K562 (cell line): ENCODE measurements around the gene ADGRG1. TPM values are rescaled to one million over a fixed set of nuclear protein-coding genes. Genes with fewer than 3 reads are reported as not detected.

ENCODE experiments used
- ATAC-seq: fragments of 200-7000 bp; cut with Tn5 transposase; 3 replicates; pipeline ENCODE4 v1.9.1; 2020; ENCODE audit warnings: moderate library complexity
- BruUV-seq: library from RNA; stranded (reverse); fragments of 400-500 nt; replicated peaks from 2 replicates; lab custom pipeline; 2021; lab: Mats Ljungman, UMichigan
- CTCF ChIA-PET: fragments of 300-600 bp; formaldehyde crosslinking; extraction: SDS; loops from one replicate; lab custom pipeline; 2021; ENCODE audit warnings: low intra/inter-chr PET ratio; lab: Yijun Ruan, JAX
- POLR2A ChIA-PET: fragments of 300-600, 350-650 bp; sonication (Branson Sonifier 250); formaldehyde crosslinking; extraction: SDS; loops from one replicate; lab custom pipeline; 2021; ENCODE audit warnings: antibody characterized with exemption, inconsistent platforms; lab: Yijun Ruan, JAX
- DNase-seq, 4 experiments: peaks; one replicate each; pipeline versions ENCODE4 v3.0.0 to v3.0.0-alpha.2; 2011 to 2018; ENCODE audit warnings: low spot score in 3 of 4, mixed read lengths in 3 of 4; ENCODE audit errors: extremely low read depth in 1 of 4
- FAIRE-seq: peaks from 2 replicates; lab custom pipeline; 2011; peaks lifted over from hg19 to GRCh38; lab: Jason Lieb, UNC
- H2AFZ ChIP-seq: 2 replicates; pipeline ENCODE4 v1.6.0; 2011; ENCODE audit warnings: low read depth, low read length, control low read depth, inconsistent platforms
- H3K27ac ChIP-seq: fragments of 200-600 bp; 3 replicates; pipeline ENCODE4 v1.8.0; 2011; ENCODE audit warnings: low read depth, mild to moderate bottlenecking, control low read depth, inconsistent platforms, low read length, moderate library complexity, mixed read lengths; ENCODE audit errors: extremely low read depth
- H3K27me3 ChIP-seq, 2 experiments: fragments of 300-600 bp in 1 of 2; 2 replicates in 1 of 2; 3 replicates in 1 of 2; pipeline versions ENCODE4 v1.6.0 to v1.8.0; 2011; ENCODE audit warnings: inconsistent platforms in 2 of 2, low read length in 2 of 2, mild to moderate bottlenecking in 1 of 2, mixed read lengths in 1 of 2, moderate library complexity in 1 of 2; ENCODE audit not compliant: control insufficient read depth in 2 of 2, insufficient read depth in 2 of 2
- H3K36me3 ChIP-seq: fragments of 300-600 bp; 3 replicates; pipeline ENCODE4 v1.8.0; 2011; ENCODE audit warnings: mild to moderate bottlenecking, low read length, inconsistent platforms; ENCODE audit not compliant: control insufficient read depth, insufficient read depth
- H3K4me1 ChIP-seq, 2 experiments: fragments of 200-600 bp in 1 of 2; replicated peaks in 1 of 2; 2 replicates in 1 of 2; 3 replicates in 1 of 2; pipeline versions ENCODE4 v1.5.1 to v1.8.0; 2011; ENCODE audit warnings: inconsistent platforms in 2 of 2, low read length in 2 of 2, mild to moderate bottlenecking in 1 of 2, mixed read lengths in 1 of 2, moderate library complexity in 1 of 2; ENCODE audit not compliant: control insufficient read depth in 2 of 2, insufficient read depth in 2 of 2
- H3K4me2 ChIP-seq: 2 replicates; pipeline ENCODE4 v1.6.1; 2011; ENCODE audit warnings: low read length, control low read depth, inconsistent platforms, mixed read lengths; ENCODE audit not compliant: insufficient read depth
- H3K4me3 ChIP-seq: fragments of 200-600 bp; sonication (generic), shearing (Covaris generic); 2 replicates; pipeline ENCODE4 v1.5.1; 2016; ENCODE audit warnings: control low read depth, inconsistent platforms
- H3K79me2 ChIP-seq: fragments of 200-600 bp; 3 replicates; pipeline ENCODE4 v1.8.0; 2011; ENCODE audit warnings: low read length, inconsistent platforms; ENCODE audit not compliant: control insufficient read depth, insufficient read depth
- H3K9ac ChIP-seq, 2 experiments: 2 replicates each; pipeline versions ENCODE4 v1.6.0 to v1.6.1; 2011; ENCODE audit warnings: low read depth in 2 of 2, low read length in 2 of 2, control low read depth in 1 of 2, inconsistent platforms in 1 of 2, mild to moderate bottlenecking in 1 of 2, mixed read lengths in 1 of 2; ENCODE audit not compliant: insufficient read depth in 1 of 2
- H3K9me1 ChIP-seq: one replicate; pipeline ENCODE4 v1.6.0; 2011; ENCODE audit warnings: inconsistent platforms, mild to moderate bottlenecking, low read length, moderate library complexity; ENCODE audit not compliant: control insufficient read depth, insufficient read depth
- H3K9me3 ChIP-seq: replicated peaks from 2 replicates; pipeline ENCODE4 v1.5.1; 2011; ENCODE audit warnings: low read depth, low read length, inconsistent platforms; ENCODE audit not compliant: control insufficient read depth, insufficient read depth
- H4K20me1 ChIP-seq: replicated peaks from 2 replicates; pipeline ENCODE4 v1.6.1; 2011; ENCODE audit warnings: low read length, inconsistent platforms, mixed read lengths; ENCODE audit not compliant: control insufficient read depth, insufficient read depth
- ETV1 ChIP-seq: fragments of 450-650 bp; conservative IDR thresholded peaks from 2 replicates; pipeline ENCODE4 v1.6.1; 2016; ENCODE audit warnings: missing genetic modification characterization, control low read depth, low read depth, missing compliant biosample characterization
- HNRNPL ChIP-seq: fragments of 200-400 bp; formaldehyde crosslinking; IDR thresholded peaks from 2 replicates; pipeline ENCODE4 v1.6.1; 2017; ENCODE audit warnings: low read depth, mild to moderate bottlenecking, low read length
- RBM14 ChIP-seq: fragments of 200-400 bp; formaldehyde crosslinking; IDR thresholded peaks from 2 replicates; pipeline ENCODE4 v1.6.1; 2018; ENCODE audit warnings: low read depth, mild to moderate bottlenecking, low read length, moderate library complexity, borderline replicate concordance; ENCODE audit not compliant: insufficient read depth
- YY1 ChIP-seq, 3 experiments: IDR thresholded peaks; 2 replicates each; pipeline ENCODE4 v1.6.1; 2011; ENCODE audit warnings: low read length in 2 of 3, mild to moderate bottlenecking in 2 of 3, moderate library complexity in 2 of 3, borderline replicate concordance in 1 of 3, control low read depth in 1 of 3, low read depth in 1 of 3; ENCODE audit not compliant: insufficient read depth in 3 of 3, insufficient replicate concordance in 2 of 3, control insufficient read depth in 1 of 3, insufficient read length in 1 of 3; ENCODE audit errors: extremely low read depth in 1 of 3
- ZNF589 ChIP-seq: fragments of 200-800 bp; sonication (Bioruptor generic); IDR thresholded peaks from 2 replicates; pipeline ENCODE4 v1.6.1; 2016; ENCODE audit warnings: low read depth, missing genetic modification characterization, missing compliant biosample characterization
- WGBS: fragments of 100-300 bp; shearing (Covaris generic); methylation state at CpG from one replicate; pipeline ENCODE4 v1.1.6; 2016; ENCODE audit warnings: low coverage, mixed read lengths; ENCODE audit not compliant: insufficient coverage; ENCODE audit errors: missing lambda C conversion rate; 5-methylcytosine and 5-hydroxymethylcytosine counted together
- in situ Hi-C: fragments of 300-500 bp; cut with MboI; formaldehyde crosslinking; loops from 4 replicates; pipeline ENCODE4 v1.15.0; 2018; ENCODE audit warnings: inconsistent platforms, mixed read lengths
- intact Hi-C: fragments of 100-400 bp; cut with micrococcal nuclease; formaldehyde crosslinking; loops from 2 replicates; pipeline ENCODE4 v1.14.2; 2022
- polyA plus RNA-seq, 8 experiments: library from polyadenylated mRNA; depleted of rRNA in 4 of 8; stranded (reverse) in 5 of 8; unstranded in 3 of 8; fragments of >200 nt; fragmentation: Nextera tagmentation in 2 of 8; fragmentation: Illumina TruSeq in 1 of 8; extraction: Ambion mirVana in 2 of 8; extraction: Trizol in 1 of 8; gene quantifications; 2 replicates each; pipeline versions ENCODE4 v1.2.1 to v1.2.3, GENCODE V29; 2011 to 2014; ENCODE audit warnings: inconsistent platforms in 1 of 8, missing spikeins in 1 of 8
- total RNA-seq, 7 experiments: library from RNA; depleted of rRNA in 6 of 7; stranded (reverse); fragments of >200 nt in 6 of 7; fragmentation: Illumina TruSeq in 2 of 7; extraction: Trizol in 2 of 7; gene quantifications; 2 replicates each; pipeline versions ENCODE4 v1.2.1 to v1.2.3, GENCODE V29; 2011 to 2021; ENCODE audit warnings: low replicate concordance in 1 of 7

Gene ADGRG1
- total and polyA plus RNA-seq, 9 of the 15 experiments (the other 6 are each of a cell fraction or from before 2014, with no cell fraction given): 0.04 to 0.31 (median 0.16) TPM; not detected in 6

DNA sequence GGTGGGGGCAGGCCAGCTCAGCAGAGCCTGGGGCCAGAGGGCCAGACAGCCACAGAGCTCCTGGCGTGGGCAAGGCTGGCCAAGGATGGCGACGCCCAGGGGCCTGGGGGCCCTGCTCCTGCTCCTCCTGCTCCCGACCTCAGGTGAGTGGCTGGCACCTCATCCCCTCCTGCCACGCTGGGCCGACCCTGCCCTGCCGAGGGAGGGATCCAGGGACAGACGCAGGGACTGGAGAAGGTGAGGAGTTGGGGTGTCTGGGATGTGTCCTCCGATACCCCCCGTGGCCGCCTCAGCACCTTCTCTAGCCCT lies 39.8 kb downstream of the ADGRG1 start, which contains the start of gene ADGRG3:
TSS of gene ADGRG3 (plus strand) at position 44 of the 309 bp plus-strand sequence. CDS start at position 86, 42 bp downstream.
- no TSS peak for BruUV-seq
- Histone ChIP-seq H2AFZ (peak within 1 kb of the TSS; percentile 85), H3K9ac (peak within 1 kb of the TSS; percentile 55 to 84; a peak in 3 of 4 replicates), H3K9me1 (peaks cover 3% of the 10 kb centered on the region), H3K27me3 (0 out of 5 replicates have a peak, but pooled peaks cover 0 to 4% of the 10 kb centered on the region in 2 experiments), H3K79me2 (no peaks in the 10 kb centered on the region), H3K4me3 (no peak within 1 kb of the TSS), H3K4me1 (peaks cover 24 to 38% of the 10 kb centered on the region in 2 experiments), H3K36me3 (no peaks in the 10 kb centered on the region), H3K9me3 (no peaks in the 10 kb centered on the region), H4K20me1 (no peaks in the 10 kb centered on the region), H3K27ac (peak within 1 kb of the TSS; percentile 72), H3K4me2 (peak within 1 kb of the TSS; percentile 9; the same call in 1 of the 2 replicates)
- ATAC-seq (no peak), DNase-seq (no peak), FAIRE-seq (no peak)
- ChIA-PET POLR2A (no interaction called here), CTCF (no interaction called here)
- in situ Hi-C loops: loop anchor here (5.0 kb wide), 1 partner anchor 49 kb away; no protein-coding TSS in a partner anchor
- intact Hi-C loops: loop anchor here (10.0 kb wide), 1 partner anchor 227 kb away; no protein-coding TSS in a partner anchor
- TF ChIP-seq RBM14 (0 out of 2 replicates have a peak, but pooled peaks have one; percentile 6), HNRNPL (peak; percentile 26; the same call in 1 of the 2 replicates), ETV1 (tag) (0 out of 2 replicates have a peak, but pooled peaks have one; percentile 6), ZNF589 (CRISPR knock-in tag) (no peak), YY1 (IDR thresholded peaks at IDR 0.05; ENCODE audit: borderline replicate concordance in 1 of 3, control insufficient read depth in 1 of 3, extremely low read depth in 1 of 3, insufficient read depth in 3 of 3, insufficient read length in 1 of 3, insufficient replicate concordance in 2 of 3, low read depth in 1 of 3, low read length in 2 of 3) (no peak)
- 86% methylated on average over 6 of the region's 11 CpGs for WGBS
